H1 (cell line): Measurements from ENCODE around the gene VPS50. TPM values are rescaled to one million over a fixed set of nuclear protein-coding genes. Genes with fewer than 3 reads are reported as not detected.

Experiments used
- CTCF ChIA-PET: fragments of 300-600 bp; sonication (Branson Sonifier 250); formaldehyde crosslinking; loops from one replicate; lab custom pipeline; 2021; ENCODE audit not compliant: partially characterized antibody; lab: Charles Lee
- POLR2A ChIA-PET: fragments of 300-600 bp; sonication (Branson Sonifier 250); formaldehyde crosslinking; loops from one replicate; lab custom pipeline; 2021; ENCODE audit warnings: inconsistent platforms; ENCODE audit not compliant: partially characterized antibody; lab: Charles Lee
- DNase-seq, 2 experiments: peaks; one replicate each; pipeline versions ENCODE4 v3.0.0 to v3.0.0-alpha.2; 2010 to 2022; ENCODE audit warnings: low spot score in 2 of 2, low read depth in 1 of 2, mixed read lengths in 1 of 2
- FAIRE-seq: peaks from 2 replicates; lab custom pipeline; 2011; peaks lifted over from hg19 to GRCh38; lab: Jason Lieb, UNC
- H2AFZ ChIP-seq: 2 replicates; pipeline ENCODE4 v1.8.1; 2012; ENCODE audit warnings: low read length, inconsistent platforms
- H2AK5ac ChIP-seq: 2 replicates; pipeline ENCODE4 v1.6.1; 2013; ENCODE audit warnings: low read depth, low read length
- H2BK120ac ChIP-seq: replicated peaks from 2 replicates; pipeline ENCODE3; 2013; ENCODE audit warnings: low read depth, low read length, inconsistent platforms
- H2BK12ac ChIP-seq: 2 replicates; pipeline ENCODE4 v1.6.1; 2013; ENCODE audit warnings: low read depth, low read length
- H2BK15ac ChIP-seq: 2 replicates; pipeline ENCODE4 v1.6.1; 2013; ENCODE audit warnings: low read length
- H2BK20ac ChIP-seq: 2 replicates; pipeline ENCODE4 v1.6.1; 2013; ENCODE audit warnings: low read length
- H2BK5ac ChIP-seq: 2 replicates; pipeline ENCODE4 v1.6.1; 2013; ENCODE audit warnings: low read depth, low read length
- H3K14ac ChIP-seq: 2 replicates; pipeline ENCODE4 v1.6.1; 2013; ENCODE audit warnings: inconsistent platforms; ENCODE audit not compliant: insufficient read length
- H3K18ac ChIP-seq: 2 replicates; pipeline ENCODE4 v1.6.1; 2013; ENCODE audit warnings: low read length; ENCODE audit errors: extremely low read depth
- H3K23ac ChIP-seq: 2 replicates; pipeline ENCODE4 v1.6.1; 2013; ENCODE audit warnings: inconsistent platforms; ENCODE audit not compliant: insufficient read length
- H3K23me2 ChIP-seq: 2 replicates; pipeline ENCODE4 v1.6.1; 2013; ENCODE audit warnings: low read depth, low read length
- H3K27ac ChIP-seq: 2 replicates; pipeline ENCODE4 v1.6.1; 2011; ENCODE audit warnings: low read depth, low read length, inconsistent platforms
- H3K27me3 ChIP-seq, 4 experiments: replicated peaks in 1 of 4; 1 replicate in 1 of 4; 2 replicates in 3 of 4; pipeline versions ENCODE4 v1.6.1 to v1.8.1; 2011 to 2013; ENCODE audit warnings: low read length in 3 of 4, mild to moderate bottlenecking in 3 of 4, inconsistent platforms in 2 of 4, mixed read lengths in 2 of 4, moderate library complexity in 1 of 4; ENCODE audit not compliant: control insufficient read depth in 3 of 4, insufficient read depth in 3 of 4; ENCODE audit errors: extremely low read depth in 1 of 4
- H3K36me3 ChIP-seq, 4 experiments: 2 replicates each; pipeline versions ENCODE4 v1.6.1 to v1.8.1; 2011 to 2013; ENCODE audit warnings: mild to moderate bottlenecking in 4 of 4, low read length in 3 of 4, moderate library complexity in 2 of 4, control low read depth in 1 of 4, inconsistent platforms in 1 of 4; ENCODE audit not compliant: insufficient read depth in 4 of 4, control insufficient read depth in 2 of 4
- H3K4ac ChIP-seq: replicated peaks from 2 replicates; pipeline ENCODE3; 2013; ENCODE audit warnings: low read length, low read depth, mixed read lengths, inconsistent platforms; ENCODE audit not compliant: insufficient read length
- H3K4me1 ChIP-seq, 4 experiments: replicated peaks in 1 of 4; 1 replicate in 1 of 4; 2 replicates in 3 of 4; pipeline versions ENCODE4 v1.6.1 to v1.8.1; 2011 to 2013; ENCODE audit warnings: low read length in 3 of 4, inconsistent platforms in 2 of 4, mixed read lengths in 1 of 4; ENCODE audit not compliant: insufficient read depth in 4 of 4, control insufficient read depth in 3 of 4
- H3K4me2 ChIP-seq, 2 experiments: 2 replicates each; pipeline versions ENCODE4 v1.6.1 to v1.8.1; 2011 to 2013; ENCODE audit warnings: low read depth in 2 of 2, low read length in 2 of 2, control low read depth in 1 of 2, inconsistent platforms in 1 of 2, mild to moderate bottlenecking in 1 of 2; ENCODE audit not compliant: insufficient read depth in 1 of 2
- H3K4me3 ChIP-seq, 4 experiments: fragments of 200-600, 300-600 bp in 1 of 4; sonication (generic), shearing (Covaris generic), sonication (Bioruptor Twin) in 1 of 4; 2 replicates each; pipeline versions ENCODE4 v1.5.1 to v1.8.1; 2011 to 2016; ENCODE audit warnings: low read length in 4 of 4, low read depth in 3 of 4, control low read depth in 2 of 4, inconsistent platforms in 2 of 4, mild to moderate bottlenecking in 2 of 4, mixed read lengths in 1 of 4, moderate library complexity in 1 of 4; ENCODE audit not compliant: insufficient read depth in 2 of 4; ENCODE audit errors: extremely low read depth in 1 of 4
- H3K56ac ChIP-seq: replicated peaks from 2 replicates; pipeline ENCODE3; 2013; ENCODE audit warnings: low read depth, mild to moderate bottlenecking, mixed read lengths, low read length, inconsistent platforms; ENCODE audit not compliant: insufficient read length
- H3K79me1 ChIP-seq: 2 replicates; pipeline ENCODE4 v1.6.1; 2013; ENCODE audit warnings: low read depth, low read length, control low read depth
- H3K79me2 ChIP-seq, 2 experiments: 2 replicates each; pipeline versions ENCODE4 v1.6.1 to v1.8.1; 2012 to 2013; ENCODE audit warnings: low read length in 2 of 2, mild to moderate bottlenecking in 2 of 2, inconsistent platforms in 1 of 2; ENCODE audit not compliant: insufficient read depth in 2 of 2, control insufficient read depth in 1 of 2
- H3K9ac ChIP-seq, 4 experiments: replicated peaks in 1 of 4; 1 replicate in 1 of 4; 2 replicates in 3 of 4; pipeline versions ENCODE4 v1.6.1 to v1.8.1; 2011 to 2013; ENCODE audit warnings: low read depth in 3 of 4, low read length in 3 of 4, control low read depth in 2 of 4, mild to moderate bottlenecking in 2 of 4, moderate library complexity in 2 of 4, inconsistent platforms in 1 of 4; ENCODE audit errors: extremely low read depth in 1 of 4
- H3K9me3 ChIP-seq, 2 experiments: 2 replicates each; pipeline versions ENCODE4 v1.6.1 to v1.8.1; 2012 to 2013; ENCODE audit warnings: mild to moderate bottlenecking in 2 of 2, moderate library complexity in 2 of 2, control low read depth in 1 of 2, inconsistent platforms in 1 of 2, low read depth in 1 of 2, low read length in 1 of 2, mixed read lengths in 1 of 2; ENCODE audit not compliant: insufficient read depth in 2 of 2
- H4K20me1 ChIP-seq, 2 experiments: replicated peaks in 1 of 2; 2 replicates each; pipeline versions ENCODE3 to v1.8.1; 2011 to 2013; ENCODE audit warnings: inconsistent platforms in 2 of 2, low read length in 2 of 2, mild to moderate bottlenecking in 1 of 2; ENCODE audit not compliant: insufficient read depth in 2 of 2, control insufficient read depth in 1 of 2
- H4K5ac ChIP-seq: 2 replicates; pipeline ENCODE4 v1.6.1; 2013; ENCODE audit warnings: low read length, low read depth, mixed read lengths, inconsistent platforms; ENCODE audit not compliant: insufficient read length
- H4K8ac ChIP-seq: 2 replicates; pipeline ENCODE4 v1.8.0; 2013; ENCODE audit warnings: mild to moderate bottlenecking, moderate library complexity, low read length, inconsistent platforms; ENCODE audit not compliant: insufficient read depth; ENCODE audit errors: extremely low read depth
- H4K91ac ChIP-seq: replicated peaks from 2 replicates; pipeline ENCODE3; 2013; ENCODE audit warnings: low read length, mixed read lengths, inconsistent platforms; ENCODE audit not compliant: insufficient read length
- ASH2L ChIP-seq: fragments of 200-600, 300-600 bp; sonication (generic); IDR thresholded peaks from one replicate; pipeline ENCODE4 v1.7.1; 2017; ENCODE audit warnings: low read length
- HDAC2 ChIP-seq, 2 experiments: fragments of 300-600 bp in 1 of 2; sonication (generic) in 1 of 2; IDR thresholded peaks; 2 replicates each; pipeline ENCODE4 v1.6.1; 2011 to 2012; ENCODE audit warnings: low read depth in 2 of 2, low read length in 2 of 2, mild to moderate bottlenecking in 2 of 2, moderate library complexity in 2 of 2, borderline replicate concordance in 1 of 2, inconsistent platforms in 1 of 2
- KDM1A ChIP-seq: fragments of 200-600, 300-600 bp; sonication (generic); IDR thresholded peaks from 2 replicates; pipeline ENCODE4 v1.7.1; 2016; ENCODE audit warnings: mild to moderate bottlenecking, low read length, borderline replicate concordance
- KDM5A ChIP-seq: fragments of 200-600 bp; IDR thresholded peaks from 2 replicates; pipeline ENCODE4 v1.7.1; 2012; ENCODE audit warnings: mild to moderate bottlenecking, low read length, inconsistent platforms, mixed read lengths
- MAFK ChIP-seq: IDR thresholded peaks from 2 replicates; pipeline ENCODE4 v1.6.1; 2012; ENCODE audit warnings: low read depth, mild to moderate bottlenecking, improper control_type of control experiment, low read length
- NANOG ChIP-seq: IDR thresholded peaks from 2 replicates; pipeline ENCODE4 v1.6.1; 2011; ENCODE audit warnings: low read length, low read depth, mild to moderate bottlenecking, inconsistent platforms; ENCODE audit not compliant: insufficient read depth, poor library complexity, severe bottlenecking
- POLR2AphosphoS5 ChIP-seq: IDR thresholded peaks from 2 replicates; pipeline ENCODE4 v1.6.1; 2011; ENCODE audit warnings: low read depth, low read length
- RFX5 ChIP-seq: IDR thresholded peaks from 2 replicates; pipeline ENCODE4 v1.6.1; 2011; ENCODE audit warnings: low read depth, low read length, improper control_type of control experiment, borderline replicate concordance
- SP2 ChIP-seq: IDR thresholded peaks from 2 replicates; pipeline ENCODE4 v1.6.1; 2012; ENCODE audit warnings: mild to moderate bottlenecking, low read length, inconsistent platforms
- SP4 ChIP-seq: IDR thresholded peaks from 2 replicates; pipeline ENCODE4 v1.6.1; 2012; ENCODE audit warnings: low read length, inconsistent platforms
- SRF ChIP-seq: IDR thresholded peaks from 2 replicates; pipeline ENCODE4 v1.6.1; 2011; ENCODE audit warnings: mild to moderate bottlenecking, low read depth, low read length, moderate library complexity
- TAF1 ChIP-seq: IDR thresholded peaks from 2 replicates; pipeline ENCODE4 v1.6.1; 2011; ENCODE audit warnings: mild to moderate bottlenecking, low read depth, low read length
- YY1 ChIP-seq: IDR thresholded peaks from 2 replicates; pipeline ENCODE4 v1.6.1; 2011; ENCODE audit warnings: low read depth, mild to moderate bottlenecking, low read length
- polyA plus RNA-seq, 7 experiments: library from polyadenylated mRNA; depleted of rRNA in 3 of 7; stranded (reverse) in 5 of 7; unstranded in 2 of 7; fragments of >200 nt in 5 of 7; fragments of 200-250 nt in 2 of 7; gene quantifications; 1 replicate in 5 of 7; 2 replicates in 1 of 7; 4 replicates in 1 of 7; pipeline versions ENCODE4 v1.2.1 to v1.2.3, GENCODE V29; 2011 to 2013; ENCODE audit warnings: missing spikeins in 2 of 7, mixed read lengths in 2 of 7
- total RNA-seq: library from RNA; stranded (reverse); fragmentation: NEBNext Ultra II Directional; extraction: Animal tissue kit (Norgen Biotek cat#: 25700); gene quantifications from 2 replicates; pipeline ENCODE4 v1.2.1, GENCODE V29; 2021
- TF ChIP-seq, protein P1 (sequence below): IDR thresholded peaks from 2 replicates; pipeline ENCODE4 v1.6.1; 2011; ENCODE audit warnings: low read length, improper control_type of control experiment
- TF ChIP-seq, protein P2 (sequence below): IDR thresholded peaks from 2 replicates; pipeline ENCODE4 v1.6.1; 2011; ENCODE audit warnings: low read depth, mild to moderate bottlenecking, low read length; ENCODE audit not compliant: insufficient read depth

The VPS50 gene
- total and polyA plus RNA-seq, 2 of the 8 experiments (the other 6 are each of a cell fraction or from before 2014, with no cell fraction given): 3.7 to 9.3 TPM

DNA sequence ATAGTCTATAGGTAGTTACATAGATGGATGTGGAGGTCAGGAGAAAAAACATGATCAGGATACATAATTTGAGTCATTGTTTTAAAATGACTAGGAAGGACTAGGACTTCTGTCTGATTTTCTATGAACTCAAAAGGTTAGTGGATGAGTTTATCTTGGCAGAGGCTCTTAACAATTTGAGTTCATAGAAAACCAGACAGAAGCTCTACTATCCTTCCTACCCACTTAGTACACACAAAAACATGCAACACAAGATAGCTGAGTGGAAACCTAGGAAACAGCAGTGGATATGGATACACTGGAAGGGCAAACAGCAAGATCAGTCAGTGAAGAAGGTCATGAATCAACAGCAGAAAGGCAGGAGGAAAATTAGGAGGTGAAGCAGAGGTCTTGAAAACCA is 84.6 kb downstream of the VPS50 start:
- Histone ChIP-seq H4K20me1 (no peaks in the 10 kb centered on the region), H2BK120ac (no peak overlapping the region), H3K27ac (no peak overlapping the region), H2AK5ac (no peak overlapping the region), H3K9me3 (no peaks in the 10 kb centered on the region), H3K4me3 (no peak overlapping the region), H3K23me2 (0 out of 2 replicates have a peak, but pooled peaks cover 2% of the 10 kb centered on the region), H4K91ac (no peak overlapping the region), H3K4ac (no peak overlapping the region), H3K79me2 (no peaks in the 10 kb centered on the region), H3K14ac (no peak overlapping the region), H3K36me3 (no peaks in the 10 kb centered on the region), H3K27me3 (no peaks in the 10 kb centered on the region), H3K56ac (no peak overlapping the region), H3K4me1 (no peaks in the 10 kb centered on the region), H3K4me2 (no peak overlapping the region), H2BK5ac (no peak overlapping the region), H2AFZ (no peak overlapping the region), H2BK12ac (no peak overlapping the region; the same call in 1 of the 2 replicates), H3K79me1 (no peaks in the 10 kb centered on the region), H2BK15ac (no peak overlapping the region), H3K23ac (no peak overlapping the region), H4K8ac (no peak overlapping the region), H3K18ac (no peak overlapping the region), H3K9ac (no peak overlapping the region), H4K5ac (no peak overlapping the region), H2BK20ac (no peak overlapping the region)
- no peak for FAIRE-seq
- POLR2A ChIA-PET: no interaction called here
- CTCF ChIA-PET: no interaction called here
- DNase-seq: no peak
- no peak for TF ChIP-seq SP2
- no peak for TF ChIP-seq NANOG
- no peak for TF ChIP-seq POLR2AphosphoS5
- TF ChIP-seq ASH2L: no peak
- TF ChIP-seq KDM5A: no peak
- TF ChIP-seq KDM1A: no peak
- no peak for TF ChIP-seq SRF
- TF ChIP-seq, protein P1, sequence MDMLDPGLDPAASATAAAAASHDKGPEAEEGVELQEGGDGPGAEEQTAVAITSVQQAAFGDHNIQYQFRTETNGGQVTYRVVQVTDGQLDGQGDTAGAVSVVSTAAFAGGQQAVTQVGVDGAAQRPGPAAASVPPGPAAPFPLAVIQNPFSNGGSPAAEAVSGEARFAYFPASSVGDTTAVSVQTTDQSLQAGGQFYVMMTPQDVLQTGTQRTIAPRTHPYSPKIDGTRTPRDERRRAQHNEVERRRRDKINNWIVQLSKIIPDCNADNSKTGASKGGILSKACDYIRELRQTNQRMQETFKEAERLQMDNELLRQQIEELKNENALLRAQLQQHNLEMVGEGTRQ: no peak
- no peak for TF ChIP-seq HDAC2 (IDR thresholded peaks at IDR 0.05; ENCODE audit: borderline replicate concordance in 1 of 2, low read depth in 2 of 2, low read length in 2 of 2)
- TF ChIP-seq RFX5: no peak
- TF ChIP-seq MAFK: no peak
- no peak for TF ChIP-seq YY1
- TF ChIP-seq TAF1: no peak
- TF ChIP-seq SP4: no peak
- TF ChIP-seq, protein P2, sequence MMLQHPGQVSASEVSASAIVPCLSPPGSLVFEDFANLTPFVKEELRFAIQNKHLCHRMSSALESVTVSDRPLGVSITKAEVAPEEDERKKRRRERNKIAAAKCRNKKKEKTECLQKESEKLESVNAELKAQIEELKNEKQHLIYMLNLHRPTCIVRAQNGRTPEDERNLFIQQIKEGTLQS: no peak
